TTC549 (cell line): ENCODE data around the gene CIZ1.
"Not testable (repeated sequence)": the region's sequence is repeated elsewhere in the genome, so short reads cannot be mapped to it uniquely, and the experiment has no call there.

ENCODE experiments used
- FAIRE-seq: peaks from 2 replicates; lab custom pipeline; 2012; peaks lifted over from hg19 to GRCh38; lab: Jason Lieb, UNC

The CIZ1 gene, protein sequence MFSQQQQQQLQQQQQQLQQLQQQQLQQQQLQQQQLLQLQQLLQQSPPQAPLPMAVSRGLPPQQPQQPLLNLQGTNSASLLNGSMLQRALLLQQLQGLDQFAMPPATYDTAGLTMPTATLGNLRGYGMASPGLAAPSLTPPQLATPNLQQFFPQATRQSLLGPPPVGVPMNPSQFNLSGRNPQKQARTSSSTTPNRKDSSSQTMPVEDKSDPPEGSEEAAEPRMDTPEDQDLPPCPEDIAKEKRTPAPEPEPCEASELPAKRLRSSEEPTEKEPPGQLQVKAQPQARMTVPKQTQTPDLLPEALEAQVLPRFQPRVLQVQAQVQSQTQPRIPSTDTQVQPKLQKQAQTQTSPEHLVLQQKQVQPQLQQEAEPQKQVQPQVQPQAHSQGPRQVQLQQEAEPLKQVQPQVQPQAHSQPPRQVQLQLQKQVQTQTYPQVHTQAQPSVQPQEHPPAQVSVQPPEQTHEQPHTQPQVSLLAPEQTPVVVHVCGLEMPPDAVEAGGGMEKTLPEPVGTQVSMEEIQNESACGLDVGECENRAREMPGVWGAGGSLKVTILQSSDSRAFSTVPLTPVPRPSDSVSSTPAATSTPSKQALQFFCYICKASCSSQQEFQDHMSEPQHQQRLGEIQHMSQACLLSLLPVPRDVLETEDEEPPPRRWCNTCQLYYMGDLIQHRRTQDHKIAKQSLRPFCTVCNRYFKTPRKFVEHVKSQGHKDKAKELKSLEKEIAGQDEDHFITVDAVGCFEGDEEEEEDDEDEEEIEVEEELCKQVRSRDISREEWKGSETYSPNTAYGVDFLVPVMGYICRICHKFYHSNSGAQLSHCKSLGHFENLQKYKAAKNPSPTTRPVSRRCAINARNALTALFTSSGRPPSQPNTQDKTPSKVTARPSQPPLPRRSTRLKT

DNA sequence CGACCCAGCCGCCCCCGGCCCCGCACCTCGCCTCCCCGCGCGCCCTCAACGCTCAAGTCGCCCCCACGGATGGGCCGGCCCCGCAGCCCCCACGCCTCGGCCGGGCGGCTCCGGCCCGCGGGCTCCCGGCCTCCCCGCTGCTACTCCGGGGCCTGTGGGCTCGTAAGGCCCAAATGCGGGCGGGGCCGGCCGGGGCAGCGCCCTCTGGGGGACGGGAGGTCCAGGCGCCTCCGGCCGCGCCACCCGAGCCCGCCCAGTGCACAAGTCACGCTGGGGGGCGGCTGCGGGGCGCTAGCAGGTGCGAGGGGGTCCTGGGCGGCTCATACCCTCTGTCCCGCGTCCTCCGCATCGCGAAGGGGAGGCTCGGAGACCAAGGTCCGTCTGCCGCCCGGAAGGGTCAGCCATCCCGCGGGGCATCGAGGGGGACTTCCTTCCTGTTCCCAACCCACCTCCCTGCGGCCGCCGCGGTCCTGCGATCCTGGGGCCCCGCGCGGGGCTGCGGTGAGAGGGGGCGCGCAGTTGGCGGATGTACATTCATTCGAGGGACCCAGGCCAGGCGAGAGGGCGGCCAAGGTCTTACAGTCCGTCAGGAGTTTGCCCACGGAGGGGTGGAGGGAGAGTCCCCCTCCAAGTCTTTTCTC lies at the start of gene CIZ1:
Gene CIZ1 (minus strand): TSS at position 167 of the 641 bp plus-strand sequence. CDS start 715 bp downstream, outside the sequence.
- FAIRE-seq: no peak

DNA sequence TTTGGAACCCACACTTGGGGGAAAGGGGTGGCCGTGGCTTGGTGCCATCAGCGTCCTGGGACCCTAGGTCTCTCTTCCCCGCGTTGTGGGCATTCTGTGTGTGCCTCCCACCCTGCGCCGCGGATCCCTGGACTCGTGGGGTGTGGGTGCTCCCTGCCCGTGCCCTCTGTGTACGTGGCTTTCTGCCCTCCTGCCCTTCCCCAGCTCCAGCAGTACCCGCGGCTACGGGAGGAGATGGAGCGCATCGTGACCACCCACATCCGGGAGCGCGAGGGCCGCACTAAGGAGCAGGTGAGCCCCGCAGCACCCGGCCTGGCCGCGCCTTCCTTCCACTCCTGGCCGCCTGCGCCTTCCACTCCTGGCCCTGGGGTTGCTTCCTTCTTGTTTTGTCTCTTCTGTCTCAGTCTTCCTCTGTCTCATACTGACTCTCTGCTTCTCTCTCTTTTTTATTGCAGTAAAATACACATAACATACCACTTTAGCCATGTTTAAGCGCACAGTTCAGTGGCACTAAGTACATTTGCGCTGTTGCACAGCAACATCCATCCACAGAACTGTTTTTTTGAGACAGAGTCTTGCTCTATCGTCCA lies 42.5 kb upstream of the CIZ1 start:
- FAIRE-seq: no peak

DNA sequence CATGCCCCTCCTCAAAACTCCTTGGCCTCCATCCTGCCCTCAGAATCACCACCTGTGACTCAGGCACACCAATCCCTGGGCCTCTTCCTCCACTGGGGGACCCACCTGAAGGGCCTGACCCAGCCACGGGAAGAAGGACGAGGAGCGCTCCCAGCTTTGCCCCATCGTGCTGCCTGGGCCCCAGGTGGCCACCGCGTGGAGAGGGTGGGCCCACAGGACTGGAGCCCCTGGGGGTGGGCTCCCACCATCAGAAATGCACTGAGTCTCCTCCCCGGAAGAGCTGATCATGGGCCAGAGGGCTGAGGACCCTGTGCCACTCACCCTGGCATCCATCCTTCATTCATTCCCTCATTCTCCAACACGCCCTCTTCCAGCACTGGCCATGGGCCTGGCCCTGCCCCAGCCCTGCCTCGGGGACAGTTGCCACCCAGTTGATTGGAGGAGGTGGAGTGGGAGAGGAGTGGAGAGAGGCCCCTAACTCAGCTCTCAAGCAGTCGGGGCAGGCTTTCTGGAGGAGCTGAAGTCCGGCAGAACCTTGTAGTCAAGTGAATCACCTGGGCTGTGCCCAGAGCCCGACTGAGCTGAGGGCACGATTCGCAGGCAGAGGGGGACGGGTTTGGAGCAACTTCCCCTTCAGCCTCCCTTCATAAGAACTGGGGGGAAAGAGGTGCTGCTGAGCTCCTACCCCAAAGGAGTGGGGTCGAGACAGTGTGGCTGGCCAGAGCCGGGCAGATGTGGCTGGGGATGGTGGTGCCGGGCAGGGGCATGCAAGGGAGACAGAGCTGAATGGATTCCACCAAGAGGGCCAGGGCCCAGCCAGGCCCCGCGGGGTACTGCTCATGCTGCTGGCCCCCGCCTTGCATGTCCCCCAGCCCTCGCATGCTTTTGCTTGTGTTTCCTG lies 41.4 kb upstream of the CIZ1 start:
- no peak for FAIRE-seq

DNA sequence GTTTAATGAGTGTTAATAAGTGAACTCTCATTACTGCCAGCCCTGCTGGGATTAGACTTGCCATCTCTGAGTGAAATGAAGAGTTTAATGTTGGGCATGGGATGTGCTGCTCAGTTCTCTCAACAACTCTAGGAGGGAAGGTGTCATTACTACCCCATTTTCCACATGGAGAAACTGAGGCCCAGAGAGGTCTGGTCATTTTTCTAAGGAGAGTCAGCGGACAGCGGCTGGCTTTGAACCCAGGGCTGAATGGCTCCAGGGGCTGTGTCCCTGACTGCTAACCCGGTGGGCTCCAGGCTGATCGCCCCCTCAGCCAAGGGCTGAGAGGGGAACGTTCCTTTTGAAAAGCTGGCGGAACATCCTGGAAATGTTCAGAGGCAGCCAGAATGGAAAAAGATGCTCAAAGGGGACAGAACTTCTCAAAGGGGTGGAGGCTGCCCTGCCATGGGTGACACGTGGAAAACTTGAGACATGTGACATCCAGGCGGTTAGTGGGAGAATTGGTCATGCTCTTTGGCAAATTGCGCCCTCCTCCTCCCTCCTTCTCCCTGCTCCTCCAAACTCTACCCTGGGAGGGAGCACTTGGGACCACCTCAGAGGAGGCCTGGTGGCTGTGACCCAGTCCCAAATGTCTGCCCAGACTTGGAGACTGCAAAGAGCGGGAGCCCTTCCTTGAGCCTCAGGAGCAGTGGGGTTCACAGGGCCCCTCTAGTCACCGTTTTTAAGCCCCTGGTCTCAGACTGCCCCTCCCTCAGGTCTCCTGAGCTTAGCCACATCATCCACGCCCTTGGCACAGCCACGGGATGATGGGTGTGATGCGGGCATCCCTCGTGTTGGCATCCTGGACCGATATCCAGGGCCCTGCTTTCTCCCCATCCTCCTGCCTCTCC lies 40.5 kb upstream of the CIZ1 start:
- FAIRE-seq: no peak

DNA sequence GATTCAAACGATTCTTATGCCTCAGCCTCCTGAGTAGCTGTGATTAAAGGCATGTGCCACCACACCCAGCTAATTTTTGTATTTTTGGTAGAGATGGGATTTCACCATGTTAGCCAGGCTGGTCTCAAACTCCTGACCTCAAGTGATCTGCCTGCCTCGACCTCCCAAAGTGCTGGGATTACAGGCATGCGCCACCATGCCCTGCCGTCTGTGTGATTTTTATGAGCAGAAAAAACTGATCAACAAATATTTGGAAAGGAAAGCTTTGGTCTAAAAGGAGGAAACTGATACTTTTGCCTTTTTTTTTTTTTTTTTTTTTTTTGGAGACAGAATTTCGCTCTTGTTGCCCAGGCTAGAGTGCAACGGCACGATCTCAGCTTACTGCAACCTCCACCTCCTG lies 39.5 kb upstream of the CIZ1 start:
- not testable (repeated sequence) for FAIRE-seq

DNA sequence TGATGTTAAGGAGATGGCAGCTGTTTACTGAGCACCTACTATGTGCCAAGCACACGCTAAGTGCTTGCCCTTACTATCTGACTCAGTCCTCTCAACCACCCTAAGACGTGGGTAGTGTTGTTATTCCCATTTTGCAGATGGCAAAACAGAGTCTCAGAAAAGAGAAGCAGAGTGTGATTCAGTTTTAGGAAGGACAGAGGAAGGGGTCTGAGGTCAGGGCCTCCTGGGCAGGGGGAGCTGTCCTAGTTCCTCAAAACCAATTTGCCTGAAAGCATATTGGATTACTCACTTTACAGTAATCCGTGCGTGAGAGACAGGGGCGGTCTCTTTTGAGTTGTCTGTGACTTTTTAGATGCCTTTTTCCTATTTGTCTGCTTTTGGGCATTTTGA lies 35.0 kb upstream of the CIZ1 start:
- no peak for FAIRE-seq

DNA sequence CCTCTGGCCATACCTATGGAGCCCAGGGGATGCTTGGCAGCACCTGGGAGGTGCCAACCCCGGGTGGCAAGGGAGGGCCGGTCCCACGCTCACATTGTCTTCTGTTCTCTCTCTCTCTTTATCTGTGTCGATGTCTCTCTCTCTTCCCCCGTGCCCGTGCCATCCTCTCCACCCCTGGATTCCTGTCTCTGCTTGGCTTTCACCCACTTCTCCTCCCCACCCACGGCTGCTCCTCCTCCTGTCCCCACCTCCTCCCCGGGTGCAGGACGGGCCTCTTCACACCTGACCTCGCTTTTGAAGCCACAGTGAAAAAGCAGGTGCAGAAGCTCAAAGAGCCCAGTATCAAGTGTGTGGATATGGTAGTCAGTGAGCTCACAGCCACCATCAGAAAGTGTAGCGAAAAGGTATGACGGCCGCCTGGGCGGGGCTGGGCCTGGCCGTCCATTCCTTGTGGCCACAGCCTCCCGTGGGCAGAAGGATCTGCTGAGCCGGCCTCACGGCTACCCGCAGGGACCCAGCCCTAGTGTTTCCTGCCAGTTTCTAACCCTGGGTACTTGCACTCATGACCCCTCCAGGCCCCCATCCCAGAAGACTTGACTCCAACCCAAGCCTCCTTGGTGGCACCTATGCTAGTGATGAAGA lies 34.5 kb upstream of the CIZ1 start:
- FAIRE-seq: no peak

DNA sequence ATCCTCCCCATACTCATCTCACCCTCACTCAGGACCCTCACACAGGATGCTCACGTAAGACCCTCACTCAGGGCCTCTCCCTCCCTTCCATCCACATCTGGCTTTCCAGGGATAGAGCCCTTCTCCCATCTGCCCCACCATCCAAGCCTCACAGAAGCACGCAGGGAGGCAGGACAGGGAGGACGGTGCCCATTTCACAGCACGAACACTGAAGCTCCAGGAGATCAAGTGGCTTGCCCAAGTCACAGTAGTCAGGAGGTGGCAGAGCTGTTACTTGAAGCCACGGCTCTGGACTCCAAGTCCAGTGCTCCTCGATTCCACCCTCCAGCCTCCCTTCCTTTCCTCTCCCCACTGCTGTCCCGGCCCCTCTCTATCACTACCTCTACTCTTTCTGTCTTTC lies 33.5 kb upstream of the CIZ1 start:
- FAIRE-seq: no peak

DNA sequence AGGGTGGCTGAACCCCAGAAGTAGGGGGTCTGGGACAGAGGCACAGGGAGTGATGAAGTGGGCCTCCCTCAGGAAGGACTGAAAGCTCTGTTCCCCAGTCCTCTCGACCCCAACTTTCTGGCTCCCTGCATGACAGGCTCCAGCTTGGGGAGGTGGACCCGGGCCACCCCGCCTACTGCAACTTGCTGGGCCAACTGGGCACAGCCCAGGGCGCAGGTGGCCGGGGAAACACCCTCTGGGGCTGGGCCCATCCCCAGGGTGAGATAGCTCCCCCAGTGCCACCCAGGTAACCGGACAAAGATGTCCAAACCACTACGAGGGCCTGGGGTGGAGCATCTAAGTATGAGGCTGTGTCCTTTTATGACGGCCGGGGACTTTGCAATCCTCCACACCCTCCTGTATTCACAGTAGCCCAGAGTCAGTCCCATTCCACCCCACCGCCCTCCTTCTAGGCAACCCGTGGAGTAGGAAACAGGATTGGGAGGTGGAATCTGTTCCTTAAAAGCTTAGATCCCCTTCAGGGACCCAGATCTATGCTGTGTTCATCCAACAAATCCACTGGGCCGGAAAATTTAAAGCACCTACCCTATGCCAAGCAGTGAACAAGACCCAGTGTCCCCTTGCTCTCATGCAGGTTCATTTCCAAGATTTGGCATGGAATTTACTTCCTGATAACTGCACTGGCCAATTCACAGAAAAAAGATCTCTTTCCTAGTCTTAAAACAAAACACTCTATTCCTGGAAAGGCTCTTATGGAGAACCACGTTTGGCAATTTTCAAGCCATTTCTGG lies 31.7 kb upstream of the CIZ1 start:
- no peak for FAIRE-seq

DNA sequence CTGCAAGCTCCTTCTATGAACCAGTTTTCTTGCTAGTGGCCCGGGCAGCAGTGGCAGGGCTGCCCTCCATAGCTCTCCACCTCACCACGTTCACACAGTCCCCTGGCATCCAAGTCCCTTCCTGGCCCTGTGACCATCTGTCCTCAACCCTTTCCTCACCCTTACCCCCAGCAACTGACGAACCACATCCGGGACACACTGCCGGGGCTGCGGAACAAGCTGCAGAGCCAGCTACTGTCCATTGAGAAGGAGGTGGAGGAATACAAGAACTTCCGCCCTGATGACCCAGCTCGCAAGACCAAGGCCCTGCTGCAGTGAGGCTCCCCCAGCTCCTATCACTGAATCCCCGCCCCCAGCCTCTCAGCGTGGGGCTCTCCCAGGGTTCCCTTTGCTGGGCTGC lies 30.7 kb upstream of the CIZ1 start:
- no peak for FAIRE-seq

DNA sequence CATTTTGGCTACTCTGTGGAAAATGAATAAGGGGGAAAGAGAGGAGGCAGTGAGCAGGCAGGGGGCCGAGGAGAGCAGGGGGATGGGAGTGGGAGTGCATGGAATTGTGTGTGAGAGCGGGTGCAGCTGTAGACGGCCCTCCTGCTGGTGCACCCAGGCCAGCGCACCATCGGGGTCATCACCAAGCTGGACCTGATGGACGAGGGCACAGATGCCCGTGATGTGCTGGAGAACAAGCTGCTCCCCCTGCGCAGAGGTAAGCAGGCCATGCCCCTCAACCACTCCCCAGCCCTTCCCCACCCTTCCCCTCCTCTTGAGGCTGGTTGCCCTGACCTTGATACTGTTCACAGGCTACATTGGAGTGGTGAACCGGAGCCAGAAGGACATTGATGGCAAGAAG lies 28.5 kb upstream of the CIZ1 start:
- no peak for FAIRE-seq

DNA sequence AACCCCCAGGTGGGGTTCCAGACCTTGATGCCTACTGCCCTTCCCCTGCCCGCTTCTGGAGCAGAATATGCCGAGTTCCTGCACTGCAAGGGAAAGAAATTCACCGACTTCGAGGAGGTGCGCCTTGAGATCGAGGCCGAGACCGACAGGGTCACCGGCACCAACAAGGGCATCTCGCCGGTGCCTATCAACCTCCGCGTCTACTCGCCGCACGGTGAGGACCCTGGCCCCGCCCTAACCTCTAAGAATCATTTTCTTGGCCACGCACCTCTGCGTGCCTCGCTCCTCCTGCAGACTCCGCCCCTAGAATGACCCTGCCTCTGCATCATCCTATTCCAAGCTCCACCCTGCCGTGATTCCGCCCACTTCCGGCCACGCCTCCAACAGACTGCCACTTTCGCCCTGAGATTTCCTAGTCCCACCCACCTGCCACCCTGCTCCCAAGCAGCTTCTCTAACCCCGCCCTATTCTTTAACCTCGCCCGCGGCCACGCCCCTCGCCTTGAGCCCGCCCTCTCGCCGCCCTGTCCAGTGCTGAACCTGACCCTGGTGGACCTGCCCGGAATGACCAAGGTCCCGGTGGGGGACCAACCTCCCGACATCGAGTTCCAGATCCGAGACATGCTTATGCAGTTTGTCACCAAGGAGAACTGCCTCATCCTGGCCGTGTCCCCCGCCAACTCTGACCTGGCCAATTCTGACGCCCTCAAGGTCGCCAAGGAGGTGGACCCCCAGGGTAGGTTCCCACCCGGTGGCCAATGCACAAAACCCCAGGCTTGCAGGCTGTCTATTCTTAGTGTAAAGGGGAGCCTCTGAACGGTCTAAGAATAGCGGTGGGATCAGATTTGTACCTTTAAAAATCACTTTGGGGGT lies 27.4 kb upstream of the CIZ1 start:
- peak; percentile 91 for FAIRE-seq

DNA sequence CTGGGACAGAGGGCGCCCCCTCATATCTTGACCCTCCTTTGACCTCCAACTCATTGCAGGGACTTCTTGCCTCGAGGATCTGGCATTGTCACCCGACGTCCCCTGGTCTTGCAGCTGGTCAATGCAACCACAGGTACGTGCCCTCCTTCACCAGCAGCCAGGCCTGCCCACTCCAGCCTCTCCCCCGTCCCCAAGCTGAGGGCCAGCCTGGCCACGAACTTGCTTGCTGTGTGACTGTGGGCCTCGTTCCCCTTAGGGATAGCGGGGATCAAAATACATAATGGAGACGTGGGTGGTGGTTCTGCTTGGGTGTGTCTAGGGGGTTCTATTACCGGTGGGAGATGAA lies 26.8 kb upstream of the CIZ1 start:
- no peak for FAIRE-seq

DNA sequence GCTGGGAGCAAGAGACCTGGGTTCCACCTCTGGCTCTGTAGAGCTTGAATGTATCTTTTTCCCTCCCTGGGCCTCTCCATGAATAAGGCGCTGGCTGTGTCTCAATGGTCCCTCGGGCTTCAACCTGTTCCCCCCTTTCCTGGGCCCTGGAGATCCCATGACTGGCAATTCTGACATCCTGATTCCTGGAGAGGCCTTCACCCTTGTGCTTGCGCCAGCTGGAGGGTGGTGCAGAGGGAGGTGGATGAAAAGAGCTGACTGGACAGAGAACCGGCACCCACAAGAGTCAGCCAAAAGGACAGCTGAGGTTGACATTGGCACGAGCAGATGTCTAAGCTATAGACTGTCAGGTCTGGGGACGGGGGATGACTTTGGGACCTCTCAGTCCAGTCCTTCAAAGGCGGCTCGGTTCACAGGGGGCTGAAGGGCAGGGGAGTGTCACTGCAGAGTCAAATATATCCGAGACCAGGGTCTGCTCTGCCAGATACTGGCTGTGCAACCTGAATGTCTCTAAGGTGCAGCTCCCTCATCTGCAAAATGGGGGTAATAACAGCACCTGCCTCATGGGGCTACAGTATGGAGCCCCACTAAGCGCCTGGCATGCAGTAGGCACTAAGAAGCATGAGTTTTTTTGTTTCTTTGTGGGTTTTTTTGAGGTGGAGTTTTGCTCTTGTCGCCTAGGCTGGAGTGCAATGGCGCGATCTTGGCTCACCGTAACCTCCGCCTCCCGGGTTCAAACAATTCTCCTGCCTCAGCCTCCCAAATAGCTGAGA lies 25.6 kb upstream of the CIZ1 start:
- no peak for FAIRE-seq

DNA sequence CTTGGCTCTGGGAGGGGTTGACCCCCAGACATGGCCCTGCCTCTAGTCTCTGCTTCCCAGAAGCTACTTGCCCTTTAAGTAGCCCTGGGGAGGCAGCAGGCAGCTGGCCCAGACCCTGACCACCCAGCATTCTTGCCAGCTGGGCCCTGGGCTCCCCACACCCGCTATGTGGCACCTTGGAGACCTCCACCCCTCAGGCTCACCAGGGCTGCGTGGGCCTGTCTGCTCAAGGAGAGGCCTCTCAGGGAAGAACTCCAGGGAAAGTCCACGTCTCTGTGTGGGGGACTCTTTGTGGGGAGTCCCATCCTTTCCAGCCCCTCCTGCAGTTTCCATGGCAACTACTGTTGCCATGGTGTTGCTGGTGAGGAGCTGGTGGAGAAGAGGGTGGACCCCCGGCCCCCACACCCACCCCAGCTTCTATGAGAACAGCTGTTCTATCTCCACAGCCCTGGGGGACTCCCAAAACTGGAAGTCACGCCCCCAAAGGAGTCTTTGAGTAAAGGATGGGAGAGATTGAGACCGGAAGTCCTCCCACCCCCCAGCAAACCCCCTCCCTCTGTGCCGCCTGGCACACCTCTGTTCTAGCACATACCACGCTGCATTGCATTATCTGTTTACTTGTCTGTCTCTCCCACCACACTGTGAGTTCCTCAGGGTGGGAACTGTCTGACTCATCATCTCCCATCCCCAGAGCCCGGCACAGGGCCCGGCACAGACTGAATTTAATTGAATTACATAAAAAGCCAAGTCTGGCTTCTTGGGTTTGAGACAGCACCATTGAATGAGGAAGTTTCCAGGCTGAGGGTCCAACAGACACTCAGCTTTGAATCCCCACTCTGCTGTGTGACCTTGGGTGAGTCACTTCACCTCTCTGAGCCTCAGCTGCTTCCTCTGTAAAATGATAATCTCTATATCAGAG lies 24.4 kb upstream of the CIZ1 start:
- FAIRE-seq: no peak
